T-helper 2 cell treated with Interferon-gamma antibody and Interleukin-4, amounts not matched to agents 100 ng/mL and 5 ng/mL, for 36 hours (primary cell): ENCODE measurements around the gene MRPL21. TPM values are rescaled to one million over a fixed set of nuclear protein-coding genes. Genes with fewer than 3 reads are reported as not detected.
"Not testable (repeated sequence)": the region's sequence is repeated elsewhere in the genome, so short reads cannot be mapped to it uniquely, and the experiment has no call there.

Source experiments
- intact Hi-C: fragments of 100-400 bp; cut with micrococcal nuclease; formaldehyde crosslinking; loops from one replicate; pipeline ENCODE4 v1.15.1; 2023
- total RNA-seq: library from RNA; stranded (reverse); gene quantifications from 2 replicates; pipeline ENCODE4 v1.2.3, GENCODE V29; 2022

Gene MRPL21
- total RNA-seq, 1 donor from 2014 or later: 69.1 TPM

DNA sequence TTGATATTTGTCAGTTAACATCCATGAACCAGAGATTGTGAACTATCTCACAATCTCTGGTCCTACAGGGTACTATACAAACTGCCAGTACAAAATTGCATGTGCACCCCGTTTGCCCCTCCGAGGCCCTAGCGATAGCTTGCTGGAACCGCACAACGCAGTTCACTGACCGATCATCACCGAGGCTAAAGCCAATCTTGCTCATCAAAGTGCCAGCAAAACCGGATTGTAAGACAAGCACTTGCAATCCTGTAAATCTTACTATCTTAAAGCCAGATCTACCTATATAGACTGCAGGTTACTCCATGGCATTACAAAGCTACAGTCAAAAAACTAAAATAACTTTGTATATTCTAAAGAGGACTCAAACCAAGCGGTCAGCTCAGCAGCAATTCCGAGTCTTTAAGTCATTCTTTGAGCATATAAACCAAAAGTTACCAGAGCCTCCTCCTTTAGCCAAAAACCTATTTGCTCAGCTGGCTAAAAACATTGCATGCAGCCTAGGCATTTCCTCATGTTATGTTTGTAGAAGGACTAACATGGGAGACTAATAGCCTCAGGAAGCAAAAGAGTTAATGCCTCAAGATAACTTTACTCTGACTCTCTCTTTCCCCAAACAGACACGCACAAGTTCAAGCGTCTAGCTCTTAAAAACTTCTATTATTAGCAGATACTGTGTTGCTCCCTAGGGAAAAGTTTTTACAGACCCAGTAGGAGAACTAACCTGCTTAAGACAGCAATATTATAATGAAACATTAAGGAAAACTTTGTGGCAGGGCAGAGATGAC is 31.2 kb downstream of the MRPL21 start:
- intact Hi-C loops: no loop called here

DNA sequence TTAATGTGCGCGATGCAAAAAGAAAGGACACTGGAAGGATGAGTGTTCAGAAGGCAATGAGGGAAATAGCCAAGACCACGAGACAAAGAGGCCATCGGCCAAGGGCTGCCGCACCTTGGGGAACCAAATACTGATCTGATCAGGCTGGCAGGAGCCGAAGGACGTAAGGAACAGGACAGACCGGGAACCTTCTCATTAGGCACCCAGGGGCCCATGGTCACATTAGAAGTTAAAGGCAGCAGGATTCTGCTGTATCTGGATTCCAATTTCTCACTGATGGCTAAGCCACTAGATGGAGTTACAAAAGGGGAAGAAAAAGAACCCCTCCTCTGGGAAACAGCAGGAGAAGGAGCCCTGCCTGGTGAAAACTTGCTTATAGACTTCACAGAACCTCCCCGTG is 33.2 kb downstream of the MRPL21 start:
- intact Hi-C loops: no loop called here

GRCh38 chr11:68868221-68868835 is 35.3 kb downstream of the MRPL21 start:
- intact Hi-C loops: no loop called here

- intact Hi-C loops: no loop called here
Observed at GRCh38 chr11:68867066-68867465, 36.6 kb downstream of the MRPL21 start.

GRCh38 chr11:68865241-68865640 is 38.4 kb downstream of the MRPL21 start:
- intact Hi-C loops: no loop called here

DNA sequence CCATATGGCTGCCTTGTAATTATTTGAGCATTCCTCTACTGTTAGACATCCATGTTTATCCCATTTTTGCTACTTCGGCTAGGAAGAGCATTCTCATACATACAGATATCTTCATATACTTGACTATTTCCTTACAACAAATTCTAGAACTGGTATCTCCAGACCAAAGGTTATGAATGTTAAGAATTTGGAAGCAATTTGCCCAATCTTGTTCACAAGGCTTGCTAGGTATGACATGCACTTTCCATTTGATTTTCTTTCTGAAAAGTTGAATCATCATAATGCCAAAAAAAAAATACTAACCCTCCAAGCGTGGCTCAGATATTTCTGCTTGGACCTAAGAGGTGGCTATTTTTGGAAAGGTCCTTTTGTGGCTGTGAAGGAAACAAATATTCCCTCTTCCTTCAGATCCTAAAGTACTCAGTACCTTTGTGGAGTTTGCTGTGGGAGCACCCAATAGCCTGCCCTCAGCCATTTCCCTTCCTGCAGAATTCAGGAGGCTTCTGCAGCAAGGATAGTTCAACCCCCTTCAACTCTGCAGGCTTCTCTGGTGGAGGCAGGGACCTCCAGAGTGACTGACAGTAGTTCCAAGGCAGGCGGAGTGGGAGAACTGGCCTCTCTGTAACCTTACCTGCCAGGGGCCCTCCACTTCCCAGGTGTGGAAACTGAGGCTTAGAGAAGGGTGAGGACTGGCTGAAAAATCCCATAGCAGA is 39.9 kb downstream of the MRPL21 start:
- intact Hi-C loops: no loop called here

DNA sequence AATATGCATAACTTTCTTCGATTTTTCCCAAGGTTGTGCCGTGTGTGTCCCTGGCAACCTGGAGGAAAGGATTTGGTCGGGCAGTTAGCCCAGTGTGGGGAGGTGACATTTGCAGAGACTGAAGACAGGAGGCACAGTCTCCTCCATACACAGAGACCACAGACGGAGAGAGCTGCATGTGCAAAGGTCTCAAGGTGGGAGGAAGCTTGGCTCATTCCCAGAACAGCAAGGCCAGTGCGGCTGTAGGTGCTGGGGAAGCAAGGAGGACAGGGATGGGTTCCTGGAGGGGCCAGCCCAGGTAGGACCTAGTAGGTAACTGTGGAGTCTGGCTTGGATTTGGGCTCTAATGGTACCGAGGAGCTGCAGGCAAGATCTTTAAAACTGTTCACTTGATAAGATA is 41.2 kb downstream of the MRPL21 start:
- intact Hi-C loops: no loop called here

DNA sequence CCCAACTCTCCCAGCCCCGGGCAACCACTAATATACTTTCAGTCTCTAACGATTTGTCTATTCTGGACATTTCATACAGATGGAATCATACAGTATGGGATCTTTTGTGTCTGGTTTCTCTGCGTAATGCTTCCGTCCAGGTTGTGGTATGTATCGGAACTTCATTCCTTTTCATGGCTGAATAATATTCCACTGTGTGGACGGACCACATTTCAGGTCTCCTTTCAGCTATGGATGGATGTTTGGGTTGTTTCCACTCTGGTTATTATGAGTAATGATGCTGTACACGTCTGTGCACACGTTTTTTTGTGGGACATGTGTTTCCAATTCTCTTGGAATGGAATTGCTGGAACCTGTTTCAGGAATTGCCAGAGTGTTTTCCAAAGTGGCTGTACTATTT is 44.5 kb downstream of the MRPL21 start:
- intact Hi-C loops: no loop called here

GRCh38 chr11:68857037-68857586 is 46.5 kb downstream of the MRPL21 start:
- intact Hi-C loops: no loop called here

DNA sequence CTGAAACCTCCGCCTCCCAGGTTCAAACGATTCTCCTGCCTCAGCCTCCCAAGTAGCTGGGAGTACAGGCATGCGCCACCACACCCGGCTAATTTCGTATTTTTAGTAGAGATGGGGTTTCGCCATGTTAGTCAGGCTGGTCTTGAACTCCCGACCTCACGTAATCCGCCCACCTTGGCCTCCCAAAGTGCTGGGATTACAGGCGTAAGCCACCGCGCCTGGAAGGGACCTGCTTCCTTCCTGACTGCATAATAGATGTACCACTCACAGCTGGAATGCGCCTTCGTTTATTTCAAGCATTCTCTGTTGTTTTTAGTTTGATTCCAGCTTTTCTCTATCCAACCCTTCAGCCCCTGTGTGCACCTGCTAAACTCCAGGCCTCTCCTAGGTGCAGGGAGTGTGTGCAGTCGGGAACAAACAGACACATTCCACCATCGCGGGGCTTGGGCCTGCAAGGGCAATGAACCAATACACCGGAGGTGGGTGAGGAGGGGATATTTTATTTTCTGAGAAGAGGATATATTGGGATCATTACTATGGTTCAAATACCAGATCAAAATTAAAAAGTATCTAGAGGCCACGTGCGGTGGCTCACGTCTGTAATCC is 47.1 kb downstream of the MRPL21 start:
- intact Hi-C loops: not testable (repeated sequence)

DNA sequence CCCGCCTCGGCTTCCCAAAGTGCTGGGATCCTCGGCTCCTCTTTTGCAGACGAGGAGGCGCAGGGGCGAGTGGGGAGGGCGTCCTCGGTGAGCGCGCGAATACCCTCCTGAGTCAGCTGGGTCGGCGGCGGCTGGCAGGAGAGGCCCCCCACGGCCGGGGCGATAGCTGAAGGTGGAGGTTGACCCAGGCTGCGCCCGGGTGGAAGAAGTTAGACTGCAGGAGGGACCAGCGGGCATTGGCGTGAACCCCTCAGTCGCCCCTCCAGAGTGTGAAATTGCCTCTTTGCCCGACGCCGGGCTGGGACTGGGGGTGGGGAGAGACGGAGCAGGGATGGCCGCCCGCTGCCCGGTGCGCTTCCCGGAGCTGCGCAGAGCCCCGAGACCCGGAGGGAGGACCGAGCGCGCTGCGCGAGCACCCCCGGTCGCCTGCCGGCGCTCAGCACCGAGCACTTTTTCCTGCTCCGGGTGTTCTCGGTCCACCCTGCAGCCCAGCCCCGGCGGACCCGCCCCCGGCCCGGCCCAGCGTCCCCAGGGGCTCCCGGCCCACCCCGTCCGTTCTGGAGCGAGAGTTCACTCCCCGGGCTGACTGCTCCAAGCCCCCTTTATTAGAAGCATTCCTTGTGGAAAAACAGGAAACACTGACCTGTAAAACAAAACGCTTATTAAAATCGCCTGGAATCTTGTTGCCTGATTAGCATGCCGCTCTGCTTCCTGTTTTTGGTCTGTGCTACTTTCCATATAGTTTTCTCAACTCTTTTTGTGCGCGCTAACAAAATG is 48.2 kb downstream of the MRPL21 start:
- intact Hi-C loops: no loop called here

- intact Hi-C loops: no loop called here
Observed at GRCh38 chr11:68854273-68854958, 49.2 kb downstream of the MRPL21 start.

DNA sequence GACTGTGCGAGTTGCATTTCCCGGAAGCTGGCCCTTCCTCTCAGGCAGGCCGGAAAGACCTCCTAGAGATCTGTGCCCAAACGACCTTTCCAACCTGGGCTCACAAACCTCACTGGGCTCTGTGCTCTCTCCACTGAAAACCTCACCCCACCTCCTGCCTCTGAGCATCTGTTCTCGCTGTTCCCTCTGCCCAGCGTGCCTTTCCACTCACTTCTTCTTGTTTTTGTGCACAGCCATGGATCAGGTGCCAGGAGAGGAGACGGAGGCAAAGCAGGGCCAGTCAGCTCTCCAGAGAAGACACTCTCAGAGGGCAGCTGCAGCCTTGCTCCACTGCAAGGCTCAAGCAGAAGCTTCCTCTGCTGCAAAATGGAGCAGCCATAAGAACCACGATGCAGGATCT is 51.0 kb downstream of the MRPL21 start:
- intact Hi-C loops: no loop called here

GRCh38 chr11:68848429-68848828 is 55.2 kb downstream of the MRPL21 start:
- intact Hi-C loops: no loop called here

DNA sequence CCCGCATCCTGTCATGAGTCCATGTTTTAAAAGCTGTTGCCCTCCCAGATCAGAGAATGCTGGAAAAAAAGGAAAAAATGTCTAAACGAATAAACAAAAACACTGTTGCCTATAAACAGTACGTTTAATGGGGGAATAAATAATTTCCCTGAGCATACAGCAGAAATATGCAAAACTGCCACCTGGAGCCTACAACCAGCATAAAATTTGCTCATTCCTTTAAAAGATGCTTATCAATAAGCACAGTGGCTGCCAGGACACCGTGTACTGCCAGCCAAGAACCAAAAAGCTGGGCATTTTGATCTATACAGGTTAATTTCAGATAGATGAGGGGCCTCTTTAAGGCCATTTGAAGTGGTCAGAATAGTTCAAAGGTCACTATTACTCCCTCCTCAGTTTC is 56.2 kb downstream of the MRPL21 start:
- intact Hi-C loops: no loop called here

DNA sequence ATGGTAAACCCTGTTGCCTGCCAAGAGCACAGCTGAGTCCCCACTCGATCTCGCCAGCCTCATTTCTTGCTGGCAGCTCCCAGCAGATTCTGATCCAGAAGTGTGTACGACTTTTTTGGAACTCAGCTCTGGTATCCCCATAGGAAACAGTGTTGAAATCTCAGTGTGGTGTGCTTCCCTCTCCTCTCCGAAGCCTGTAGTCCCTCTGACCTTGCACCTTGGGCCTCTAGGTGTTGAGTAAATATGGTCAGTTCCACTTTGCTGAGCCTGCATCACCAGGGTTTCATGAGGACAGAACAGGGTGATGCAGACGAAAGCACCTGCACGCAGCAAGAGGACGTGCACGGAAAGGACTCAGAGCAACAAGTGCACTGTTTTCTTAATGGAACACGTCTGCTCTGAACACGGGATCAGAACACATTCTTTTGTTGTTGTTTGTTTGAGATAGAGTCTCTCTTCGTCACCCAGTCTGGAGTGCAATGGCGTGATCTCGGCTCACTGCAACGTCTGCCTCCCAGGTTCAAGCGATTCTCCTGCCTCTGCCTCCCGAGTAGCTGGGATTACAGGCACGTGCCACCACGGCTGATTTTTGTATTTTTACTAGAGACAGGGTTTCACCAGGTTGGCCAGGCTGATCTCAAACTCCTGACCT is 58.2 kb downstream of the MRPL21 start:
- intact Hi-C loops: no loop called here

GRCh38 chr11:68844801-68845200 is 58.8 kb downstream of the MRPL21 start:
- intact Hi-C loops: no loop called here

DNA sequence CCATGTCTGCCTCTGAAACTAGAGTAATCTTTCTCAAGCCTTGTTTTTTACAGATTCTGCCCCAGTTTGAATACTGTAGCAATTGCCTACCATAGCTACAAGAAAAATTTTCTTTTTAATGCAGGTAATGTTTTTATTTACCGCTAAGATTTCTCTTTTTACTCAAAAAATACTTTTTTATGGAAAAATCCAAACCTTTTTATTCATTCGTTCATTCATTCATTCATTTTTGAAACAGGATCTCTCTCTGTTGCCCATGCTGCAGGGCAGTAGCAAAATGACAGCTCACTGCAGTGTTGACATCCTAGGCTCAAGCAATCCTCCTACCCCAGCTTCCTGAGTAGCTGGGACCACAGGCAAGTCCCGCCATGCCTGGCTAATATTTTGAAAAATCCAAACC is 59.3 kb downstream of the MRPL21 start:
- intact Hi-C loops: no loop called here

- intact Hi-C loops: no loop called here
Observed at GRCh38 chr11:68843703-68844312, 59.8 kb downstream of the MRPL21 start.
